Coronary artery (tissue), 2 donors: ENCODE data around the gene TYW1B.
"Not testable (repeated sequence)": the region's sequence is repeated elsewhere in the genome, so short reads cannot be mapped to it uniquely, and the experiment has no call there.

ENCODE experiments used
- DNase-seq: peaks from one replicate; pipeline ENCODE4 v3.0.0-alpha.2; 2017; ENCODE audit warnings: low spot score
- H3K27ac ChIP-seq, 2 donors: fragments of 200-600 bp; sonication (generic); one replicate each; pipeline ENCODE4 v1.5.1; 2016 to 2019
- H3K4me3 ChIP-seq: fragments of 200-600 bp; sonication (generic); 2 replicates; pipeline ENCODE4 v1.5.1; 2016; ENCODE audit warnings: mild to moderate bottlenecking, moderate library complexity
- CTCF ChIP-seq: fragments of 200-600 bp; sonication (generic); IDR thresholded peaks from one replicate; pipeline ENCODE4 v1.5.1; 2019; ENCODE audit warnings: antibody characterized with exemption

Gene TYW1B

GRCh38 chr7:72785166-72785955, 42.6 kb downstream of the TYW1B start:
- no peak for TF ChIP-seq CTCF

GRCh38 chr7:72783601-72784370, 44.2 kb downstream of the TYW1B start:
- DNase-seq = not testable (repeated sequence)
- Histone ChIP-seq H3K4me3 (peak overlapping the region; percentile 12), H3K27ac (peak overlapping the region; percentile 23 to 76)

More at GRCh38 chr7:72785166-72785955, 42.6 kb downstream of the TYW1B start:
- Histone ChIP-seq H3K4me3 (no peak overlapping the region), H3K27ac (no peak overlapping the region)
- no peak for DNase-seq

- DNase-seq = no peak
- H3K27ac ChIP-seq = no peak overlapping the region
- TF ChIP-seq CTCF = no peak
- H3K4me3 ChIP-seq = no peak overlapping the region
These were observed 46.4 kb downstream of the TYW1B start for GRCh38 chr7:72781631-72782030.

- no peak for DNase-seq
- no peak for TF ChIP-seq CTCF
- Histone ChIP-seq H3K4me3 (no peak overlapping the region), H3K27ac (no peak overlapping the region)
These were observed 46.8 kb downstream of the TYW1B start for GRCh38 chr7:72781161-72781560.

GRCh38 chr7:72780289-72780894, 47.6 kb downstream of the TYW1B start:
- H3K27ac ChIP-seq, DNase-seq, H3K4me3 ChIP-seq: not testable (repeated sequence)

GRCh38 chr7:72777167-72777566, 50.8 kb downstream of the TYW1B start:
- not testable (repeated sequence) for DNase-seq, H3K4me3 ChIP-seq, H3K27ac ChIP-seq

GRCh38 chr7:72772627-72773026, 55.4 kb downstream of the TYW1B start:
- DNase-seq, H3K4me3 ChIP-seq, H3K27ac ChIP-seq: not testable (repeated sequence)

GRCh38 chr7:72766994-72767393, 61.0 kb downstream of the TYW1B start:
- not testable (repeated sequence) for DNase-seq, H3K27ac ChIP-seq, H3K4me3 ChIP-seq

- TF ChIP-seq CTCF = no peak
- H3K27ac ChIP-seq = no peak overlapping the region
- H3K4me3 ChIP-seq = no peak overlapping the region
- no peak for DNase-seq
These were observed 67.4 kb downstream of the TYW1B start for GRCh38 chr7:72760602-72761001.
